ENCODE results near the gene FAM81A. TPM values are rescaled to one million over a fixed set of nuclear protein-coding genes. Genes with fewer than 3 reads are reported as not detected.

The FAM81A gene
- 0.97 TPM in 1 of 2 replicates, not detected in the other for total RNA-seq

DNA sequence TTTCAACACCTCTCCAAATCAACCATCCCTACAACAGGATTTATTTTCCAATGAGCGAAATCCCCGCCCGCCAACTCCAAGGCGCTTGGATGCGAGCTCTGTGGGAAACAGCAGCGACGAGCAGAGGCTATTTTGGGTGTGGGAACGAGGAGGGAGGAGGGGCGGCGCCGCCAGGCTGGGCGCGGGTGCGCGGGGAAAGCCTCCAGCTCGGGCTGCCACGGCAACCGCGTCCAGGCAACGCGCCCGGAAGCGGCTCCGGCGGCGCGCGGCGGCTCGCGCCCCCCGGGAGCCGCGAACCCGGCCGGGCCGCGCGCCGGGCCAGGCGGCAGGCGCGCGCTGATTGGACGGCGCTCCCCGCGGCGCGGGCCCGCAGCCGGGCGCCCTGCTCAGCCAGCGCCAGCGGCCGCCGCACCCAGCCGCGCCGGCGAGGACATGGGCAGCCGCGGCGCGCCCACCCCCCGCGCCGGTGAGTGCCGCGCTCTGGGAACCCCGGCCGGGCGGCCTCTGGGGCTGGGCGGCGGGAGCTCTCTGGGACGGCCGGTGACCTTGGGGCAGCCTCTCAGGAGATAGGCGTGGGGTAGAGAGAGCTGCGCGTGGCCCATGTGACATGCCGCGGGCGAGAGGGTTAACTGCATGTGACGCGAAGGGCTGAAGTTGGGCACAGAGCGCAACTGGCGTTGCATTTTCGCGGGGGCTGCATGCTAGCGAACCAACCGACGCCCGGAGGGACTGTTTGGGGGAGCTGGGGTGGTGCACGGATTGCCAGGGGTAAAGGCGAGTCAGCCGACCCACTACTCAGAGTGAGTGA lies at the start of gene FAM81A:
TSS of gene FAM81A (plus strand) at position 370 of the 808 bp plus-strand sequence. CDS start 20,441 bp downstream, outside the sequence.

Other genes starting within 250 kb of the FAM81A start
- not detected in 2 replicates for gene LDHAL6B, start 231.3 kb upstream of the FAM81A start, total RNA-seq
- gene MYO1E, start 65.3 kb upstream of the FAM81A start, total RNA-seq, result 107 and 110 TPM in 2 replicates
- not detected in 2 replicates for gene GCNT3, start 173.6 kb downstream of the FAM81A start, total RNA-seq
- 26.6 and 112 TPM in 2 replicates for gene GTF2A2, start 219.3 kb downstream of the FAM81A start, total RNA-seq